MM.1S (cell line): ENCODE results near the gene NXT1.

Experiments
- DNase-seq: peaks from one replicate; pipeline ENCODE4 v3.0.0-alpha.2; 2015
- H2AFZ ChIP-seq: fragments of 300-600 bp; sonication (generic); 2 replicates; pipeline ENCODE4 v1.6.0; 2016; ENCODE audit warnings: antibody characterized with exemption, low read length
- H3F3A ChIP-seq: fragments of 300-600 bp; sonication (generic); 2 replicates; pipeline ENCODE4 v1.6.1; 2016; ENCODE audit warnings: mild to moderate bottlenecking, antibody characterized with exemption, low read length, moderate library complexity, mixed read lengths; ENCODE audit not compliant: insufficient read depth
- H3K27ac ChIP-seq: fragments of 300-600 bp; sonication (generic); 2 replicates; pipeline ENCODE4 v1.5.1; 2016; ENCODE audit warnings: mild to moderate bottlenecking, low read length
- H3K27me3 ChIP-seq: fragments of 300-600 bp; sonication (generic); replicated peaks from 2 replicates; pipeline ENCODE4 v1.6.0; 2016; ENCODE audit warnings: low read length; ENCODE audit not compliant: insufficient read depth
- H3K36me3 ChIP-seq: fragments of 300-600 bp; sonication (generic); replicated peaks from 2 replicates; pipeline ENCODE4 v1.6.1; 2016; ENCODE audit warnings: mild to moderate bottlenecking, low read length, mixed read lengths; ENCODE audit not compliant: insufficient read depth
- H3K4me1 ChIP-seq: fragments of 300-600 bp; sonication (generic); 2 replicates; pipeline ENCODE4 v1.6.1; 2016; ENCODE audit warnings: low read length, mixed read lengths
- H3K4me2 ChIP-seq: fragments of 300-600 bp; sonication (generic); 2 replicates; pipeline ENCODE4 v1.6.0; 2016; ENCODE audit warnings: low read depth, low read length
- H3K4me3 ChIP-seq: fragments of 300-600 bp; sonication (generic); 2 replicates; pipeline ENCODE4 v1.5.1; 2016; ENCODE audit warnings: low read length, mixed read lengths
- H3K79me2 ChIP-seq: fragments of 300-600 bp; sonication (generic); 2 replicates; pipeline ENCODE4 v1.6.1; 2016; ENCODE audit warnings: mixed run types, low read length, mixed read lengths
- H3K9ac ChIP-seq: fragments of 300-600 bp; sonication (generic); 2 replicates; pipeline ENCODE4 v1.6.1; 2016; ENCODE audit warnings: low read length, mixed read lengths
- H3K9me2 ChIP-seq: fragments of 300-600 bp; sonication (generic); replicated peaks from 2 replicates; pipeline ENCODE4 v1.6.1; 2016; ENCODE audit warnings: mild to moderate bottlenecking, low read length, mixed read lengths; ENCODE audit not compliant: insufficient read depth
- H3K9me3 ChIP-seq: fragments of 300-600 bp; sonication (generic); replicated peaks from 2 replicates; pipeline ENCODE4 v1.6.1; 2016; ENCODE audit warnings: mild to moderate bottlenecking, low read length, mixed read lengths; ENCODE audit not compliant: insufficient read depth
- H4K20me1 ChIP-seq: fragments of 300-600 bp; sonication (generic); 2 replicates; pipeline ENCODE4 v1.6.1; 2016; ENCODE audit warnings: mild to moderate bottlenecking, low read length, moderate library complexity, mixed read lengths; ENCODE audit not compliant: insufficient read depth
- CTCF ChIP-seq: fragments of 300-600 bp; sonication (generic); IDR thresholded peaks from 2 replicates; pipeline ENCODE4 v1.5.1; 2016; ENCODE audit warnings: antibody characterized with exemption, low read length, mixed read lengths
- EZH2 ChIP-seq: fragments of 300-600 bp; sonication (generic); optimal IDR thresholded peaks from 2 replicates; pipeline ENCODE3; 2017; ENCODE audit warnings: low read depth, mild to moderate bottlenecking, antibody characterized with exemption, low read length, mixed read lengths
- EZH2phosphoT487 ChIP-seq: fragments of 300-600 bp; sonication (generic); IDR thresholded peaks from 2 replicates; pipeline ENCODE4 v1.6.1; 2018; ENCODE audit warnings: antibody characterized with exemption, low read length

Gene NXT1

GRCh38 chr20:23309781-23310180, 40.8 kb upstream of the NXT1 start:
- Histone ChIP-seq H3K9ac (no peak overlapping the region), H2AFZ (no peak overlapping the region), H3K4me2 (no peak overlapping the region), H3K27me3 (no peaks in the 10 kb centered on the region), H3K27ac (no peak overlapping the region), H3K9me2 (no peaks in the 10 kb centered on the region), H3K79me2 (no peaks in the 10 kb centered on the region), H3K4me3 (no peak overlapping the region), H3K36me3 (no peaks in the 10 kb centered on the region), H3K9me3 (no peaks in the 10 kb centered on the region), H4K20me1 (no peaks in the 10 kb centered on the region), H3F3A (no peaks in the 10 kb centered on the region), H3K4me1 (no peaks in the 10 kb centered on the region)
- no peak for TF ChIP-seq CTCF
- no peak for TF ChIP-seq EZH2
- no peak for TF ChIP-seq EZH2phosphoT487
- no peak for DNase-seq

- no peaks in the 10 kb centered on the region for H3F3A ChIP-seq
- H3K27ac ChIP-seq, result no peak overlapping the region
- H3K4me3 ChIP-seq, result no peak overlapping the region
- H3K4me2 ChIP-seq, result no peak overlapping the region
- H2AFZ ChIP-seq, result no peak overlapping the region
- H3K9me3 ChIP-seq, result no peaks in the 10 kb centered on the region
- no peaks in the 10 kb centered on the region for H3K4me1 ChIP-seq
- no peaks in the 10 kb centered on the region for H4K20me1 ChIP-seq
- no peak for DNase-seq
- no peaks in the 10 kb centered on the region for H3K9me2 ChIP-seq
- H3K79me2 ChIP-seq, result no peaks in the 10 kb centered on the region
- TF ChIP-seq EZH2 (no peak), EZH2phosphoT487 (no peak), CTCF (no peak)
- H3K9ac ChIP-seq, result no peak overlapping the region
- no peaks in the 10 kb centered on the region for H3K27me3 ChIP-seq
- no peaks in the 10 kb centered on the region for H3K36me3 ChIP-seq
Measured at GRCh38 chr20:23311947-23312506, 38.6 kb upstream of the NXT1 start.

- H3K9me2 ChIP-seq, result no peaks in the 10 kb centered on the region
- H3K9me3 ChIP-seq, result no peaks in the 10 kb centered on the region
- H2AFZ ChIP-seq, result no peak overlapping the region
- H4K20me1 ChIP-seq, result no peaks in the 10 kb centered on the region
- H3K4me2 ChIP-seq, result no peak overlapping the region
- DNase-seq, result no peak
- H3K4me1 ChIP-seq, result no peaks in the 10 kb centered on the region
- H3K27ac ChIP-seq, result no peak overlapping the region
- H3K9ac ChIP-seq, result no peak overlapping the region
- H3K36me3 ChIP-seq, result no peaks in the 10 kb centered on the region
- TF ChIP-seq EZH2 (no peak), EZH2phosphoT487 (no peak), CTCF (no peak)
- no peaks in the 10 kb centered on the region for H3K79me2 ChIP-seq
- no peak overlapping the region for H3K4me3 ChIP-seq
- no peaks in the 10 kb centered on the region for H3K27me3 ChIP-seq
- H3F3A ChIP-seq, result no peaks in the 10 kb centered on the region
Measured at GRCh38 chr20:23313271-23313670, 37.3 kb upstream of the NXT1 start.
